Astrocyte of the hippocampus (primary cell): ENCODE results near the gene EVI5L.
A peak's percentile ranks its signal among the peaks of the same experiment; 100 is the strongest.

Experiments
- DNase-seq: peaks from one replicate; pipeline ENCODE4 v3.0.0; 2011; ENCODE audit warnings: low read depth, low spot score

Gene EVI5L

GRCh38 chr19:7859831-7860713, 30.1 kb downstream of the EVI5L start:
- no peak for DNase-seq

- no peak for DNase-seq
Observed at GRCh38 chr19:7860714-7861618, 30.9 kb downstream of the EVI5L start.

GRCh38 chr19:7861619-7862412, 31.8 kb downstream of the EVI5L start:
- DNase-seq: no peak

GRCh38 chr19:7862413-7862951, 32.5 kb downstream of the EVI5L start:
- DNase-seq: peak; percentile 84

- no peak for DNase-seq
Observed at GRCh38 chr19:7863157-7863970, 33.3 kb downstream of the EVI5L start.

- DNase-seq: no peak
Observed at GRCh38 chr19:7863971-7864689, 34.1 kb downstream of the EVI5L start.

- no peak for DNase-seq
Observed at GRCh38 chr19:7864690-7865074, 34.7 kb downstream of the EVI5L start.

GRCh38 chr19:7865262-7865911, 35.4 kb downstream of the EVI5L start:
- DNase-seq: no peak

GRCh38 chr19:7866399-7867091, 36.5 kb downstream of the EVI5L start:
- DNase-seq: no peak

- no peak for DNase-seq
Observed at GRCh38 chr19:7867092-7867844, 37.2 kb downstream of the EVI5L start.

GRCh38 chr19:7868326-7868670, 38.3 kb downstream of the EVI5L start:
- no peak for DNase-seq

GRCh38 chr19:7868671-7869452, 38.8 kb downstream of the EVI5L start:
- DNase-seq: peak; percentile 85

GRCh38 chr19:7869453-7869909, 39.5 kb downstream of the EVI5L start:
- DNase-seq: peak; percentile 58

GRCh38 chr19:7869910-7870511, 40.0 kb downstream of the EVI5L start:
- no peak for DNase-seq

- DNase-seq: peak; percentile 41
Observed at GRCh38 chr19:7870571-7871436, 40.8 kb downstream of the EVI5L start.
